Astrocyte (in vitro differentiated cells and primary cell): ENCODE measurements around the gene C19orf12. TPM values are rescaled to one million over a fixed set of nuclear protein-coding genes. Genes with fewer than 3 reads are reported as not detected.

Source experiments
- DNase-seq: peaks from one replicate; pipeline ENCODE4 v3.0.0-alpha.2; 2010; ENCODE audit warnings: low read depth
- FAIRE-seq: peaks from 2 replicates; lab custom pipeline; 2011; peaks lifted over from hg19 to GRCh38; lab: Jason Lieb, UNC
- H2AFZ ChIP-seq: 2 replicates; pipeline ENCODE4 v1.6.0; 2012; ENCODE audit warnings: low read depth, low read length, inconsistent platforms
- H3K27ac ChIP-seq: 2 replicates; pipeline ENCODE4 v1.5.1; 2011; ENCODE audit warnings: low read depth, low read length, inconsistent platforms
- H3K27me3 ChIP-seq: 2 replicates; pipeline ENCODE4 v1.6.0; 2011; ENCODE audit warnings: low read length, inconsistent platforms; ENCODE audit not compliant: insufficient read depth
- H3K36me3 ChIP-seq: 2 replicates; pipeline ENCODE4 v1.5.1; 2011; ENCODE audit warnings: low read length, inconsistent platforms; ENCODE audit not compliant: insufficient read depth
- H3K4me1 ChIP-seq: 2 replicates; pipeline ENCODE4 v1.5.1; 2011; ENCODE audit warnings: low read length, inconsistent platforms; ENCODE audit not compliant: insufficient read depth
- H3K4me2 ChIP-seq: 2 replicates; pipeline ENCODE4 v1.6.0; 2012; ENCODE audit warnings: low read length, inconsistent platforms
- H3K4me3 ChIP-seq: 2 replicates; pipeline ENCODE4 v1.5.1; 2011; ENCODE audit warnings: low read depth, mild to moderate bottlenecking, low read length, inconsistent platforms; ENCODE audit not compliant: insufficient read depth
- H3K79me2 ChIP-seq: 2 replicates; pipeline ENCODE4 v1.6.0; 2012; ENCODE audit warnings: mild to moderate bottlenecking, low read length, inconsistent platforms; ENCODE audit not compliant: insufficient read depth
- H3K9ac ChIP-seq: 2 replicates; pipeline ENCODE4 v1.6.0; 2012; ENCODE audit warnings: mild to moderate bottlenecking, low read length, inconsistent platforms
- H3K9me3 ChIP-seq: 2 replicates; pipeline ENCODE4 v1.5.1; 2012; ENCODE audit warnings: low read depth, mild to moderate bottlenecking, low read length, inconsistent platforms; ENCODE audit not compliant: insufficient read depth
- H4K20me1 ChIP-seq: 2 replicates; pipeline ENCODE4 v1.6.0; 2012; ENCODE audit warnings: low read length, inconsistent platforms; ENCODE audit not compliant: insufficient read depth
- H3K27ac Mint-ChIP-seq: one replicate; pipeline ENCODE4 v1.8.0; 2021; ENCODE audit warnings: mild to moderate bottlenecking, mixed read lengths; ENCODE audit not compliant: unreplicated experiment
- H3K27me3 Mint-ChIP-seq: one replicate; pipeline ENCODE4 v1.8.0; 2021; ENCODE audit warnings: low read depth, mixed read lengths; ENCODE audit not compliant: unreplicated experiment
- H3K36me3 Mint-ChIP-seq: one replicate; pipeline ENCODE4 v1.8.0; 2021; ENCODE audit warnings: low read depth, mixed read lengths; ENCODE audit not compliant: unreplicated experiment
- H3K4me1 Mint-ChIP-seq: one replicate; pipeline ENCODE4 v1.8.0; 2021; ENCODE audit warnings: low read depth, mixed read lengths; ENCODE audit not compliant: unreplicated experiment
- H3K4me3 Mint-ChIP-seq: one replicate; pipeline ENCODE4 v1.8.0; 2021; ENCODE audit warnings: mild to moderate bottlenecking, moderate library complexity, mixed read lengths; ENCODE audit not compliant: unreplicated experiment
- H3K9me3 Mint-ChIP-seq: one replicate; pipeline ENCODE4 v1.8.0; 2021; ENCODE audit warnings: mild to moderate bottlenecking, mixed read lengths; ENCODE audit not compliant: unreplicated experiment
- EZH2 ChIP-seq: IDR thresholded peaks from 2 replicates; pipeline ENCODE4 v1.6.1; 2012; ENCODE audit warnings: mild to moderate bottlenecking, low read length, inconsistent platforms; ENCODE audit not compliant: insufficient read depth
- total RNA-seq: library from RNA; stranded (reverse); gene quantifications from 2 replicates; pipeline ENCODE4 v1.2.1, GENCODE V29; 2021
- TF ChIP-seq, protein P1 (sequence below): IDR thresholded peaks from 2 replicates; pipeline ENCODE4 v1.5.1; 2011; ENCODE audit warnings: low read depth, mild to moderate bottlenecking, inconsistent platforms, low read length, moderate library complexity; ENCODE audit not compliant: insufficient read depth

C19orf12 gene
- total RNA-seq, 1 donor from 2014 or later = 38.7 TPM

DNA sequence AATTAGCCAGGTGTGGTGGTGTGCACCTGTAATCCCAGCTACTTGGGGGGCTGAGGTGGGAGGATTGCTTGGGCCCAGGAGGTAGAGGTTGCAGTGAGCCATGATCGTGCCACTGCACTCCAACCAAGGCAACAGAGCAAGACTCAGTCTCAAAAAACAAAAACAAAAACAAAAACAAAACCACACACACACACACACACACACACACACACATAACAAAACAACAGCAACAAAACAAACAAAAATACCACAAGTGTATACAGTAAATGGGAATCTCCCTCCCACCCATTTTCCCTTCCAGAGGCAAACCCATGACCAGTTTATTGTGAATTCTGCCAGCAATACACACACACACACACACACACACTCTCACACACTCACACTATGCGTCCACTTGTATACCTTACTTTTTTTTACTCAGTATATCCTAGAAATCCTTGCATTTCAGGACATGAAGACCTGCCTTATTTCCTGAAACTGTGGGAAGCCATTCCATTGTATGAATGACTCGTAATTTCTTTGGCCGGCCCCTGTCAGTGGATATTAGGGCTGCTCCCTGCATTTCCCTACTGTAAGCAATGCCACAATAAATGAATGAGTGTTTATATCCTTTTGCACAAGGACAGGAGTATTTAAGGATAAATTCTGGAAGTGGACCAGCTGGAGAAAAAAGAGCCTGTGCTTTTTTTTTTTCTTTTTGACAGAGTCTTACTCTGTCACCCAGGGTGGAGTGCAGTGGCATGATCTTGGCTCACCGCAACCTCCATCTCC is 56.7 kb downstream of the C19orf12 start:
- no peak overlapping the region for H2AFZ ChIP-seq
- no peaks in the 10 kb centered on the region for H3K27me3 ChIP-seq
- peaks cover 9% of the 10 kb centered on the region for H3K9me3 Mint-ChIP-seq
- DNase-seq (no peak), FAIRE-seq (no peak)
- H4K20me1 ChIP-seq = no peaks in the 10 kb centered on the region
- H3K27me3 Mint-ChIP-seq = peaks cover 3% of the 10 kb centered on the region
- peaks cover 25% of the 10 kb centered on the region for H3K4me1 ChIP-seq
- no peak overlapping the region for H3K27ac ChIP-seq
- peaks cover 2% of the 10 kb centered on the region for H3K36me3 Mint-ChIP-seq
- H3K9me3 ChIP-seq = no peaks in the 10 kb centered on the region
- no peak overlapping the region for H3K9ac ChIP-seq
- TF ChIP-seq, protein P1, sequence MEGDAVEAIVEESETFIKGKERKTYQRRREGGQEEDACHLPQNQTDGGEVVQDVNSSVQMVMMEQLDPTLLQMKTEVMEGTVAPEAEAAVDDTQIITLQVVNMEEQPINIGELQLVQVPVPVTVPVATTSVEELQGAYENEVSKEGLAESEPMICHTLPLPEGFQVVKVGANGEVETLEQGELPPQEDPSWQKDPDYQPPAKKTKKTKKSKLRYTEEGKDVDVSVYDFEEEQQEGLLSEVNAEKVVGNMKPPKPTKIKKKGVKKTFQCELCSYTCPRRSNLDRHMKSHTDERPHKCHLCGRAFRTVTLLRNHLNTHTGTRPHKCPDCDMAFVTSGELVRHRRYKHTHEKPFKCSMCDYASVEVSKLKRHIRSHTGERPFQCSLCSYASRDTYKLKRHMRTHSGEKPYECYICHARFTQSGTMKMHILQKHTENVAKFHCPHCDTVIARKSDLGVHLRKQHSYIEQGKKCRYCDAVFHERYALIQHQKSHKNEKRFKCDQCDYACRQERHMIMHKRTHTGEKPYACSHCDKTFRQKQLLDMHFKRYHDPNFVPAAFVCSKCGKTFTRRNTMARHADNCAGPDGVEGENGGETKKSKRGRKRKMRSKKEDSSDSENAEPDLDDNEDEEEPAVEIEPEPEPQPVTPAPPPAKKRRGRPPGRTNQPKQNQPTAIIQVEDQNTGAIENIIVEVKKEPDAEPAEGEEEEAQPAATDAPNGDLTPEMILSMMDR = no peak
- TF ChIP-seq EZH2 = no peak
- no peaks in the 10 kb centered on the region for H3K36me3 ChIP-seq
- no peaks in the 10 kb centered on the region for H3K79me2 ChIP-seq
- H3K27ac Mint-ChIP-seq = no peak overlapping the region
- no peak overlapping the region for H3K4me3 Mint-ChIP-seq
- H3K4me3 ChIP-seq = no peak overlapping the region
- no peak overlapping the region for H3K4me2 ChIP-seq
- H3K4me1 Mint-ChIP-seq = peaks cover 27% of the 10 kb centered on the region

DNA sequence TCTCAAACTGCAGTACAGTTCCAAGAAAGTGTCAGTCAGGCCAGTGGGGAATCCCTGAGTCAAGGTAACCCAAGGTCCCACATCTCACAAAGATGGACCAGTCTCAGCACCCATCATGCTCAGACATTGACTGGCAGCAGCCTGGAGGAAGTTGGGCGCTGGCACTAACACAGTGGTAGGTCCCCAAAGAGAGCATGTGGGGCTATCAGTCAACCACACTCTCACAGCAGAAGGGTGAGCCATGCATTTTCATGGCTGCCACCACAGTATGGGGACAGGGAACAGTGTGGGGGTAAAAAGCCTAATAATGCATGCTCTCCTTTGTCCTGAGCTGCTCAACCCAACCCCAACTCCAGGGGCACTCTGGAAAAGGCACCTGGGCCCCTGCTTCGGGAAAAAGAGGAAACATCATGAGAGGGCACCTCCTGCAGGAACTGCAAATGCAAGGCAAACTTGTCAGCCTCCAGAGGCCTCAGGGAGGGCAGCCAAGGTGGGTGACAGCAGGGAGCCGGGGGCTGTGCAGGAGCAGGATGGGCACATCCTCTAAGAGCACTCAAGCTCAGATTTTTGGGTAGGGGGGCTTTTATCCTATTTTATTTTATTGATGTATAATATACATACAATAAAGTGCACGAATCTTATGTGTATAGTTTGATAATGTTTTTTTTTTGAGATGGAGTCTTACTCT is 59.3 kb downstream of the C19orf12 start:
- Mint-ChIP-seq H3K27me3 (peaks cover 3% of the 10 kb centered on the region), H3K4me3 (no peak overlapping the region), H3K4me1 (peaks cover 7% of the 10 kb centered on the region), H3K27ac (no peak overlapping the region), H3K36me3 (peaks cover 2% of the 10 kb centered on the region), H3K9me3 (peaks cover 9% of the 10 kb centered on the region)
- Histone ChIP-seq H3K9ac (no peak overlapping the region), H4K20me1 (no peaks in the 10 kb centered on the region), H3K4me3 (no peak overlapping the region), H2AFZ (no peak overlapping the region), H3K79me2 (no peaks in the 10 kb centered on the region), H3K27me3 (peaks cover 4% of the 10 kb centered on the region), H3K9me3 (no peaks in the 10 kb centered on the region), H3K4me2 (no peak overlapping the region), H3K4me1 (no peaks in the 10 kb centered on the region), H3K36me3 (no peaks in the 10 kb centered on the region), H3K27ac (no peak overlapping the region)
- no peak for FAIRE-seq
- DNase-seq = no peak
- TF ChIP-seq EZH2 = no peak
- TF ChIP-seq, protein P1 = no peak
